PC-9 (cell line): ENCODE measurements around the gene MAFG.

ENCODE experiments used
- EZH2 ChIP-seq: fragments of 200-600 bp; sonication (generic); IDR thresholded peaks from 2 replicates; pipeline ENCODE4 v1.8.0; 2017; ENCODE audit warnings: antibody characterized with exemption, low read depth
- TF ChIP-seq, protein P1 (sequence below): fragments of 200-600 bp; sonication (generic); conservative IDR thresholded peaks from 2 replicates; pipeline ENCODE4 v1.6.1; 2017; ENCODE audit warnings: mixed run types, antibody characterized with exemption, mild to moderate bottlenecking, moderate library complexity

DNA sequence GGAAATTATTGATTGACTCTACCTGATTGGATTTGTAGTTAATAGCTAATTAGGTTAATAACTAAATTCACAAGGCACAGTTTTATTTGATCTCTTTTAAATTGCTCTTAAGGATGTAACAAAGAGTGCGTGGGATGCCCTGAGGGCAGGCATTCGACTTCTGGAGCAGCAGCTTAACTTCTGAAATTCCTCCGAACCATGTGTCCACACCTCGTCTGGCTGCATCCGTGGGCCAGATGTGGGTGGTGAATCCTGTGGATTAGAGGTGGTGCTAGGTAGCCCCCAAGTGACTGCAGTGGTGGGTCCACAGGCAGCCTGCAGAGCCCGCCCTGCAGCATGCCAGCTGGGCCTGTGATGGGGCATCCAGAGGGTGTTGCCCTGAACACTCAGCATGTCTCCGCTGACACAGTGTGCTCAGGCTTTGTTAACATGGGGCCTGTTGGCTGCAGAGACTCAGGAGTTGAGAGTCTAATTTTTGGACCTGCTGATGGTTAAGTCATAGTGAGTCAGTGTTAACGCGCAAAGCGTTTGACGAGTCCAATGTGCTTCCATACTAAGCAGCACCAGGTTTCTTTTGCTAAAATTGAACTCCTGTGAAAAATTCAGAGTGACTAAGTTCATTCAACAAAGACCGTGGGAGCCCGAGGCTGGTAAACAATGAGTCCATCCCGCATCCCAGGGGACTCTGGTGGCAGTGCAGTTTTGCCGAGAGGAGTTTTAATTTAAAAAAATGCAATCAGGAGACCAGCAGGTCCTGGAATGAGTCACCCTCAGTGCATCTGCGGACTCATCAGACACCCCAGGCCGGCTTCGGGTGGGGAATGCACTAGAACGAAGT is 29.3 kb downstream of the MAFG start:
- TF ChIP-seq, protein P1, sequence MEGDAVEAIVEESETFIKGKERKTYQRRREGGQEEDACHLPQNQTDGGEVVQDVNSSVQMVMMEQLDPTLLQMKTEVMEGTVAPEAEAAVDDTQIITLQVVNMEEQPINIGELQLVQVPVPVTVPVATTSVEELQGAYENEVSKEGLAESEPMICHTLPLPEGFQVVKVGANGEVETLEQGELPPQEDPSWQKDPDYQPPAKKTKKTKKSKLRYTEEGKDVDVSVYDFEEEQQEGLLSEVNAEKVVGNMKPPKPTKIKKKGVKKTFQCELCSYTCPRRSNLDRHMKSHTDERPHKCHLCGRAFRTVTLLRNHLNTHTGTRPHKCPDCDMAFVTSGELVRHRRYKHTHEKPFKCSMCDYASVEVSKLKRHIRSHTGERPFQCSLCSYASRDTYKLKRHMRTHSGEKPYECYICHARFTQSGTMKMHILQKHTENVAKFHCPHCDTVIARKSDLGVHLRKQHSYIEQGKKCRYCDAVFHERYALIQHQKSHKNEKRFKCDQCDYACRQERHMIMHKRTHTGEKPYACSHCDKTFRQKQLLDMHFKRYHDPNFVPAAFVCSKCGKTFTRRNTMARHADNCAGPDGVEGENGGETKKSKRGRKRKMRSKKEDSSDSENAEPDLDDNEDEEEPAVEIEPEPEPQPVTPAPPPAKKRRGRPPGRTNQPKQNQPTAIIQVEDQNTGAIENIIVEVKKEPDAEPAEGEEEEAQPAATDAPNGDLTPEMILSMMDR = no peak
- no peak for TF ChIP-seq EZH2
